Fibroblast of the aortic adventitia (primary cell): Measurements from ENCODE around the gene GALNT6. TPM values are rescaled to one million over a fixed set of nuclear protein-coding genes. Genes with fewer than 3 reads are reported as not detected.

ENCODE experiments used
- DNase-seq: peaks from one replicate; pipeline ENCODE4 v3.0.0-alpha.2; 2010; ENCODE audit warnings: low read depth
- H3K4me3 ChIP-seq: 2 replicates; pipeline ENCODE4 v1.5.1; 2011; ENCODE audit warnings: low read depth, mild to moderate bottlenecking, control low read depth, low read length, moderate library complexity
- CTCF ChIP-seq: IDR thresholded peaks from 2 replicates; pipeline ENCODE4 v1.5.1; 2011; ENCODE audit warnings: mild to moderate bottlenecking, low read length, control low read depth, inconsistent platforms; ENCODE audit not compliant: insufficient read depth
- total RNA-seq: library from RNA; depleted of rRNA; stranded (reverse); fragments of >200 nt; gene quantifications from 2 replicates; pipeline ENCODE4 v1.2.3, GENCODE V29; 2012; ENCODE audit warnings: low replicate concordance

Gene GALNT6
- total RNA-seq, 1 donor: 22.1 TPM

- H3K4me3 ChIP-seq: no peak overlapping the region
- no peak for DNase-seq
- no peak for TF ChIP-seq CTCF
Measured at GRCh38 chr12:51360315-51360714, 30.9 kb downstream of the GALNT6 start.

- TF ChIP-seq CTCF: no peak
- no peak overlapping the region for H3K4me3 ChIP-seq
- DNase-seq: no peak
Measured at GRCh38 chr12:51359851-51360250, 31.4 kb downstream of the GALNT6 start.

GRCh38 chr12:51358496-51358895 lies 32.7 kb downstream of the GALNT6 start:
- no peak for DNase-seq
- H3K4me3 ChIP-seq: no peak overlapping the region
- no peak for TF ChIP-seq CTCF

GRCh38 chr12:51357374-51358047 lies 33.7 kb downstream of the GALNT6 start:
- H3K4me3 ChIP-seq: no peak overlapping the region
- TF ChIP-seq CTCF: no peak
- no peak for DNase-seq

- no peak overlapping the region for H3K4me3 ChIP-seq
Measured at GRCh38 chr12:51351913-51352532, 39.2 kb downstream of the GALNT6 start.

GRCh38 chr12:51349026-51349425 lies 42.2 kb downstream of the GALNT6 start:
- TF ChIP-seq CTCF: no peak
- H3K4me3 ChIP-seq: no peak overlapping the region
- DNase-seq: peak; percentile 61

More at GRCh38 chr12:51351913-51352532, 39.2 kb downstream of the GALNT6 start:
- peak; percentile 72 for DNase-seq
- peak; percentile 82 for TF ChIP-seq CTCF
